Right cardiac atrium (tissue), 5 donors: ENCODE measurements around the gene CDC25A. TPM values are rescaled to one million over a fixed set of nuclear protein-coding genes. Genes with fewer than 3 reads are reported as not detected.

Experiments used
- ATAC-seq, 2 donors: fragments of 200-7000 bp; cut with Tn5 transposase; one replicate each; pipeline versions ENCODE4 v1.8.0 to v1.9.1; 2020; ENCODE audit warnings: moderate library complexity in 2 of 2, mild to moderate bottlenecking in 1 of 2
- DNase-seq, 3 donors: peaks; one replicate each; pipeline ENCODE4 v3.0.0-alpha.2; 2020
- H3K27ac ChIP-seq: one replicate; pipeline ENCODE4 v1.5.1; 2013; ENCODE audit warnings: mild to moderate bottlenecking, low read length, control low read depth, moderate library complexity
- H3K27me3 ChIP-seq: one replicate; pipeline ENCODE4 v1.6.1; 2013; ENCODE audit not compliant: control insufficient read depth, insufficient read depth
- H3K4me1 ChIP-seq: one replicate; pipeline ENCODE4 v1.6.1; 2013; ENCODE audit warnings: low read length; ENCODE audit not compliant: control insufficient read depth, insufficient read depth
- H3K4me3 ChIP-seq: one replicate; pipeline ENCODE4 v1.5.1; 2013; ENCODE audit warnings: low read length, control low read depth
- H3K9me3 ChIP-seq: one replicate; pipeline ENCODE4 v1.6.1; 2013; ENCODE audit warnings: low read length; ENCODE audit not compliant: control insufficient read depth
- WGBS: extraction: QIAGEN DNeasy Blood & Tissue Kit; methylation state at CpG from one replicate; pipeline ENCODE4 v1.1.7; 2013; 5-methylcytosine and 5-hydroxymethylcytosine counted together
- intact Hi-C, 4 donors: fragments of 100-400 bp; cut with DNase I; formaldehyde crosslinking; loops; one replicate each; pipeline versions ENCODE4 v1.11.0 to v1.14.0; 2022 to 2023
- polyA plus RNA-seq: library from polyadenylated mRNA; stranded (reverse); fragments of 200-250 nt; gene quantifications from one replicate; pipeline ENCODE4 v1.2.3, GENCODE V29; 2013
- total RNA-seq, 4 donors: library from RNA; stranded (reverse); fragmentation: NEBNext Ultra II Directional; extraction: Animal tissue kit (Norgen Biotek cat#: 25700); gene quantifications; one replicate each; pipeline ENCODE4 v1.2.1, GENCODE V29; 2021
- donor health status: healthy with polysubstance abuse.
- donor health status: DM: no; HTN: yes; CAD: no.
- donor health status: DM: no; HTN: no; CAD: no.
- donor health status: DM: no; HTN: yes; CAD: no; lungs with severe emphysema.
- donor health status: DM: yes; HTN: yes; CAD: no.

CDC25A gene
- total and polyA plus RNA-seq, 5 donors, result 0.71 to 1.0 (median 0.86) TPM

GRCh38 chr3:48141604-48142137, 46.5 kb downstream of the CDC25A start:
- no peaks in the 10 kb centered on the region for H3K9me3 ChIP-seq
- WGBS, result 85% methylated on average over 9 of the region's 9 CpGs
- no peak for ATAC-seq
- intact Hi-C loops, result loop anchor here in 1 of 4 donors (10.0 kb wide), 1 partner anchor 47 kb away; no protein-coding TSS in a partner anchor
- no peak overlapping the region for H3K4me3 ChIP-seq
- DNase-seq, result no peak
- no peaks in the 10 kb centered on the region for H3K27me3 ChIP-seq
- H3K27ac ChIP-seq, result no peak overlapping the region
- no peaks in the 10 kb centered on the region for H3K4me1 ChIP-seq

- WGBS, result 85% methylated on average over 2 of the region's 2 CpGs
- H3K4me1 ChIP-seq, result no peaks in the 10 kb centered on the region
- intact Hi-C loops, result loop anchor here in 1 of 4 donors (10.0 kb wide), 1 partner anchor 46 kb away; no protein-coding TSS in a partner anchor
- H3K9me3 ChIP-seq, result no peaks in the 10 kb centered on the region
- H3K27ac ChIP-seq, result no peak overlapping the region
- DNase-seq (no peak), ATAC-seq (no peak)
- H3K27me3 ChIP-seq, result no peaks in the 10 kb centered on the region
- no peak overlapping the region for H3K4me3 ChIP-seq
Measured at GRCh38 chr3:48140936-48141603, 47.1 kb downstream of the CDC25A start.

- Histone ChIP-seq H3K27ac (no peak overlapping the region), H3K27me3 (no peaks in the 10 kb centered on the region), H3K4me3 (no peak overlapping the region), H3K4me1 (no peaks in the 10 kb centered on the region), H3K9me3 (no peaks in the 10 kb centered on the region)
- intact Hi-C loops, result loop anchor here in 1 of 4 donors (10.0 kb wide), 1 partner anchor 46 kb away; no protein-coding TSS in a partner anchor
- no peak for DNase-seq
- 34% methylated on average over 9 of the region's 9 CpGs for WGBS
- peak; percentile 50 to 53 for ATAC-seq
Measured at GRCh38 chr3:48140336-48140757, 47.9 kb downstream of the CDC25A start.

GRCh38 chr3:48137425-48137999, 50.7 kb downstream of the CDC25A start:
- ATAC-seq, result no peak
- no peak for DNase-seq
- intact Hi-C loops, result no loop called here
- 89% methylated on average over 7 of the region's 7 CpGs for WGBS
- Histone ChIP-seq H3K4me1 (no peaks in the 10 kb centered on the region), H3K27ac (no peak overlapping the region), H3K9me3 (no peaks in the 10 kb centered on the region), H3K27me3 (no peaks in the 10 kb centered on the region), H3K4me3 (no peak overlapping the region)

- Histone ChIP-seq H3K4me3 (no peak overlapping the region), H3K27ac (no peak overlapping the region), H3K4me1 (peaks cover 4% of the 10 kb centered on the region), H3K27me3 (no peaks in the 10 kb centered on the region), H3K9me3 (no peaks in the 10 kb centered on the region)
- ATAC-seq (no peak), DNase-seq (no peak)
- intact Hi-C loops, result no loop called here
- 63% methylated on average over 8 of the region's 8 CpGs for WGBS
Measured at GRCh38 chr3:48135552-48136495, 52.4 kb downstream of the CDC25A start.

- Histone ChIP-seq H3K27ac (peak overlapping the region; percentile 68), H3K27me3 (no peaks in the 10 kb centered on the region), H3K4me1 (peaks cover 4% of the 10 kb centered on the region), H3K9me3 (no peaks in the 10 kb centered on the region), H3K4me3 (no peak overlapping the region)
- ATAC-seq (peak; percentile 97 to 98), DNase-seq (peak; percentile 92 to 95 (median 95))
- intact Hi-C loops, result no loop called here
- 36% methylated on average over 8 of the region's 8 CpGs for WGBS
Measured at GRCh38 chr3:48130321-48130904, 57.8 kb downstream of the CDC25A start.

GRCh38 chr3:48129921-48130320, 58.3 kb downstream of the CDC25A start:
- intact Hi-C loops, result no loop called here
- ATAC-seq (no peak), DNase-seq (no peak)
- peak overlapping the region; percentile 89 for H3K27ac ChIP-seq
- no peaks in the 10 kb centered on the region for H3K9me3 ChIP-seq
- no peaks in the 10 kb centered on the region for H3K27me3 ChIP-seq
- H3K4me3 ChIP-seq, result no peak overlapping the region
- H3K4me1 ChIP-seq, result peaks cover 4% of the 10 kb centered on the region
- 26% methylated on average over 2 of the region's 2 CpGs for WGBS

GRCh38 chr3:48128774-48129173, 59.4 kb downstream of the CDC25A start:
- Histone ChIP-seq H3K4me1 (peaks cover 4% of the 10 kb centered on the region), H3K4me3 (no peak overlapping the region), H3K27me3 (no peaks in the 10 kb centered on the region), H3K9me3 (no peaks in the 10 kb centered on the region), H3K27ac (no peak overlapping the region)
- ATAC-seq, result no peak
- 96% methylated on average over 1 of the region's 1 CpG for WGBS
- no peak for DNase-seq
- intact Hi-C loops, result no loop called here

- DNase-seq (no peak), ATAC-seq (no peak)
- Histone ChIP-seq H3K4me3 (no peak overlapping the region), H3K9me3 (no peaks in the 10 kb centered on the region), H3K27ac (no peak overlapping the region), H3K27me3 (no peaks in the 10 kb centered on the region), H3K4me1 (peaks cover 2% of the 10 kb centered on the region)
- intact Hi-C loops, result no loop called here
- whole genome bisulfite sequencing, result 98% methylated on average over 9 of the region's 9 CpGs
Measured at GRCh38 chr3:48125886-48126622, 62.2 kb downstream of the CDC25A start.
